BLaER1 treated with 17β-estradiol and CSF1 and Interleukin-3, amounts not matched to agents 10 nM and 100 nM (cell line): ENCODE measurements around the gene PSMF1.

ENCODE experiments used
- H3K27ac ChIP-seq, 11 experiments: shearing (Covaris generic); formaldehyde crosslinking; 2 replicates each; pipeline ENCODE4 v1.8.1; 2022
- H3K27me3 ChIP-seq, 11 experiments: shearing (Covaris generic); formaldehyde crosslinking; 2 replicates each; pipeline ENCODE4 v1.8.1; 2022
- H3K36me3 ChIP-seq, 11 experiments: shearing (Covaris generic); formaldehyde crosslinking; 2 replicates each; pipeline ENCODE4 v1.8.1; 2022
- H3K4me1 ChIP-seq, 10 experiments: shearing (Covaris generic); formaldehyde crosslinking; 2 replicates each; pipeline ENCODE4 v1.8.1; 2022
- H3K4me2 ChIP-seq, 11 experiments: shearing (Covaris generic); formaldehyde crosslinking; 2 replicates each; pipeline ENCODE4 v1.8.1; 2022
- H3K4me3 ChIP-seq, 10 experiments: shearing (Covaris generic); formaldehyde crosslinking; 2 replicates each; pipeline ENCODE4 v1.8.1; 2022
- H3K9ac ChIP-seq, 11 experiments: shearing (Covaris generic); formaldehyde crosslinking; 2 replicates each; pipeline ENCODE4 v1.8.1; 2022
- H3K9me3 ChIP-seq, 11 experiments: shearing (Covaris generic); formaldehyde crosslinking; replicated peaks in 1 of 11; 2 replicates each; pipeline ENCODE4 v1.8.1; 2022
- H4K20me1 ChIP-seq, 11 experiments: shearing (Covaris generic); formaldehyde crosslinking; 2 replicates each; pipeline ENCODE4 v1.8.1; 2022
- Cebpa-rat ChIP-seq, 11 experiments: shearing (Covaris generic); IDR thresholded peaks; 2 replicates each; pipeline ENCODE4 v1.8.1; 2022

Gene PSMF1

GRCh38 chr20:1118336-1119127, at the start of gene PSMF1:
Gene PSMF1 (plus strand): TSS chr20:1118602. CDS start chr20:1118774, 172 bp downstream.
- Histone ChIP-seq H3K4me2 (peak within 1 kb of the TSS; percentile 88 to 99 (median 98)), H3K4me1 (peaks cover 47 to 57% (median 54%) of the 10 kb centered on the region in 10 experiments), H3K4me3 (peak within 1 kb of the TSS; percentile 80 to 99 (median 93)), H3K27me3 (no peaks in the 10 kb centered on the region), H3K9ac (peak within 1 kb of the TSS; percentile 78 to 93 (median 88)), H3K27ac (peak within 1 kb of the TSS; percentile 66 to 88 (median 82)), H3K36me3 (peaks cover 17 to 35% (median 22%) of the 10 kb centered on the region in 11 experiments; a peak in 20 of 22 replicates), H3K9me3 (no peaks in the 10 kb centered on the region), H4K20me1 (peaks cover 7 to 40% (median 18%) of the 10 kb centered on the region in 11 experiments; a peak in 15 of 22 replicates)
- TF ChIP-seq Cebpa-rat (IDR thresholded peaks at IDR 0.05): no peak

DNA sequence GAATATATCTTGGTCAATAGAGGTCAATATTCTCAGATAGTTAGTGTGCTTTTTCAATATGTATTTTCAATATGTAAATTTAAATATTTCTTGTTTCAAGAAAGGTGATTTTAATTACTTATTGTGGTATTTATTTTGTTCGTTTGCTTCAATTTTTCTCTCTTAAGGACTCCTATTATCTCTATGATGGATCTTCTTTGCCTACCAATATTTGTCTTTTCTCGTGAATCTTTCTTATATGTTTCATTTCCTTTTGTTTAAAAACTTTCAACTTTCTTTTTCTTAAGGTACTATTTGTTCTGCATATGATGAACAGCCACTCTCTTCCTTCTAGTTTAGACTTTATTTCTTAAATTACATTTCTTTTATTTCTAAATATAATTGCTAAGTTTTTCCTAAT, 46.1 kb upstream of the PSMF1 start:
- no peak overlapping the region for H3K27ac ChIP-seq
- H3K27me3 ChIP-seq: no peaks in the 10 kb centered on the region
- no peaks in the 10 kb centered on the region for H4K20me1 ChIP-seq
- no peak overlapping the region for H3K4me3 ChIP-seq
- no peak overlapping the region for H3K4me2 ChIP-seq
- H3K9ac ChIP-seq: no peak overlapping the region
- peaks cover 0 to 9% (median under 1%) of the 10 kb centered on the region in 11 experiments; a peak in 6 of 22 replicates for H3K9me3 ChIP-seq
- peaks cover 0 to 8% (median 2%) of the 10 kb centered on the region in 10 experiments; a peak in 6 of 20 replicates for H3K4me1 ChIP-seq
- no peak for TF ChIP-seq Cebpa-rat (IDR thresholded peaks at IDR 0.05)
- no peaks in the 10 kb centered on the region for H3K36me3 ChIP-seq

GRCh38 chr20:1075616-1076015, 42.8 kb upstream of the PSMF1 start:
- TF ChIP-seq Cebpa-rat (IDR thresholded peaks at IDR 0.05): no peak
- peak overlapping the region in 5 of 11 experiments; percentile 0 to 45 (median 24); a peak in 7 of 22 replicates for H3K4me2 ChIP-seq
- peaks cover 0 to 8% (median 2%) of the 10 kb centered on the region in 10 experiments; a peak in 6 of 20 replicates for H3K4me1 ChIP-seq
- H4K20me1 ChIP-seq: no peaks in the 10 kb centered on the region
- H3K4me3 ChIP-seq: no peak overlapping the region
- no peak overlapping the region for H3K27ac ChIP-seq
- no peaks in the 10 kb centered on the region for H3K27me3 ChIP-seq
- H3K9ac ChIP-seq: no peak overlapping the region
- no peaks in the 10 kb centered on the region for H3K36me3 ChIP-seq
- peaks cover 0 to 7% (median 0%) of the 10 kb centered on the region in 11 experiments; a peak in 3 of 22 replicates for H3K9me3 ChIP-seq

GRCh38 chr20:1081891-1082290, 36.5 kb upstream of the PSMF1 start:
- H3K9ac ChIP-seq: no peak overlapping the region
- H3K4me1 ChIP-seq: peaks cover 5 to 15% (median 11%) of the 10 kb centered on the region in 10 experiments; a peak in 15 of 20 replicates
- peak overlapping the region in 3 of 11 experiments; percentile 6 to 47 (median 14); a peak in 4 of 22 replicates for H3K4me2 ChIP-seq
- H4K20me1 ChIP-seq: no peaks in the 10 kb centered on the region
- no peak overlapping the region for H3K27ac ChIP-seq
- no peaks in the 10 kb centered on the region for H3K27me3 ChIP-seq
- no peaks in the 10 kb centered on the region for H3K36me3 ChIP-seq
- H3K9me3 ChIP-seq: peaks cover 15 to 33% (median 23%) of the 10 kb centered on the region in 11 experiments
- H3K4me3 ChIP-seq: no peak overlapping the region
- no peak for TF ChIP-seq Cebpa-rat (IDR thresholded peaks at IDR 0.05)

DNA sequence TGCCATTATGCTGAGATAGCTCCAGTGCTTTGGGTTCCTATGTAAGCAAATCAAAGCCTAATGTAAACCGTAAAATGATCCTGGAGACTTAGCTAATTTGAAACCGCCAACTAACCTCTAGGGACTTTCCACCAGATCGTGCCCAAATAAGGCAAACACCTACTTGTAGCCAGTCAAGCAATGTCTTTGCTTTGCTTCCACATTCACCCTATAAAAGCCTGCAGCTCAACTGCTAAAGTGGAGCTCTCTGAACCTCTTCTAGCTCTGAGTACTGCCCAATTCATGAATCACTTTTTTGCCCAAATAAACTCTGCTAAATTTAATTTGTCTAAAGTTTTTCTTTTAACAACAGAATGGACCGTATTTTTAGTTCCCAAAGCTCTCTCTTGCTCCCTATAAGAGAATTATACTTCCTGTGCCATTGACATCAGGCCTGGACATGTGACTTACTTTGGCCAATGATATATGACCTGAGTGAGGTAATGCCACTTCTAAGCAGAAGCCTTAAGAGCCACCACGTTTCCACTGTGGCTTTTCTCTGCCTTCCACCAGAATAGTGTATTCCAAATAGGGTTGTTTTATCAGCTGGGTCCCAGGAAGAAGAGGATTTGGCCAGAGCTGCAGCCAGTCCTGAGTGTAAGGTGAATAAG, 34.8 kb upstream of the PSMF1 start:
- TF ChIP-seq Cebpa-rat (IDR thresholded peaks at IDR 0.05): no peak
- Histone ChIP-seq H3K4me2 (no peak overlapping the region), H3K9ac (no peak overlapping the region), H3K36me3 (no peaks in the 10 kb centered on the region), H3K4me1 (peaks cover 5 to 25% (median 16%) of the 10 kb centered on the region in 10 experiments; a peak in 16 of 20 replicates), H3K9me3 (peaks cover 16 to 35% (median 23%) of the 10 kb centered on the region in 11 experiments), H3K27me3 (no peaks in the 10 kb centered on the region), H4K20me1 (no peaks in the 10 kb centered on the region), H3K27ac (no peak overlapping the region), H3K4me3 (no peak overlapping the region)

GRCh38 chr20:1085492-1086276, 32.7 kb upstream of the PSMF1 start:
- TF ChIP-seq Cebpa-rat (IDR thresholded peaks at IDR 0.05): no peak
- H3K9ac ChIP-seq: no peak overlapping the region
- peaks cover 5 to 25% (median 16%) of the 10 kb centered on the region in 10 experiments; a peak in 16 of 20 replicates for H3K4me1 ChIP-seq
- H3K4me3 ChIP-seq: no peak overlapping the region
- peak overlapping the region in 1 of 11 experiments; percentile 21; a peak in 1 of 22 replicates for H3K4me2 ChIP-seq
- no peaks in the 10 kb centered on the region for H3K36me3 ChIP-seq
- H3K9me3 ChIP-seq: peaks cover 27 to 47% (median 35%) of the 10 kb centered on the region in 11 experiments
- H3K27me3 ChIP-seq: no peaks in the 10 kb centered on the region
- H3K27ac ChIP-seq: no peak overlapping the region
- no peaks in the 10 kb centered on the region for H4K20me1 ChIP-seq

DNA sequence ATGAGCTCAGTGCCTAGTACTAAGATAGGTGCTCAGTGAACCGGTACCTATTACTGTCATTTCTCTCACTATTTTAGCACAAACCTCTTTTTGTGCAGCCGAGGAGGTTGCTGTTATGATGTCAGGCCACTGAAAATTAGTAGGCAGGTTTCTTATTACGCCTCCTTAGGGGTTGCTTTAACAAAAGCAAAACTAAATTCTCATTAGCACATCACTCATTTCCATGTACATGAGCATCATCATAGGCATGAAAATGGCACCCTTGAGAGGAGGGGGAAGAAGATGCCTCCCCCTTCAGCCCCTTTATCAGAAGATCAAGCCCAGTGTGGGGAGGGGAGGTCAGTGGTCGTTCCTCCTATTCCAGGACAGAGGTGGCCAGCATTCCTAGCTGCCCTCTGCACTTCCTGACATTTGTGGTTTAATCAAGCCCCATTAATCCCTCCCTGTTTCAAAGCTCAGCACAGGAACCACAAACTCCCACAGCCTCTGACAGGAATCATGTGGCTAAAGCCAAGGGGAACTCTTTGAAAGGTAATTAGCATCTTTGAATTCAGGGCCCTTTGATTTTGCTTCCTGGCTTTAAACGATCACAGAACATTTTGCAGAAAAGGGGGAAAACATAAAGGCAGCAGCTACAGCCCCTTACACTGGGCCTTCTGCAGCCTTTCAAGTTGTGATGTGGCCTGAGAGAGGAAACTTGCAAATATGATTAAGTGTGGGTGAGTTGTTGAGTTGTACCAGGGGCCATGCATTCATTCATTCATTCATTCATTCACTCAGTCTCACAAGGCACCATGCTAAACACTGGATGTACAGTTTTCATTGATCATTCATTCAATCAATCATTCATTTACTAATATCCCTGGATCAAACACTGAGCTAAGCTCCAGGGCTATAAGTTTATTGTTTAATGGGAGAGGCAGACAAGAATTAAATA, 31.9 kb upstream of the PSMF1 start:
- peak overlapping the region in 7 of 11 experiments; percentile 3 to 21 (median 13); a peak in 5 of 22 replicates for H3K4me2 ChIP-seq
- H3K4me3 ChIP-seq: no peak overlapping the region
- no peaks in the 10 kb centered on the region for H3K27me3 ChIP-seq
- H4K20me1 ChIP-seq: no peaks in the 10 kb centered on the region
- no peak for TF ChIP-seq Cebpa-rat (IDR thresholded peaks at IDR 0.05)
- H3K36me3 ChIP-seq: no peaks in the 10 kb centered on the region
- H3K27ac ChIP-seq: no peak overlapping the region
- peaks cover 27 to 47% (median 35%) of the 10 kb centered on the region in 11 experiments for H3K9me3 ChIP-seq
- H3K4me1 ChIP-seq: peaks cover 5 to 25% (median 15%) of the 10 kb centered on the region in 10 experiments; a peak in 16 of 20 replicates
- no peak overlapping the region for H3K9ac ChIP-seq
